Neural progenitor cell (in vitro differentiated cells): ENCODE results near the gene RBM15B. TPM values are rescaled to one million over a fixed set of nuclear protein-coding genes. Genes with fewer than 3 reads are reported as not detected.
"Not testable (repeated sequence)": the region's sequence is repeated elsewhere in the genome, so short reads cannot be mapped to it uniquely, and the experiment has no call there.

Experiments used
- DNase-seq: peaks from one replicate; pipeline ENCODE4 v3.0.0-alpha.2; 2016; ENCODE audit warnings: low spot score
- H2AFZ ChIP-seq: fragments of 200-600 bp; sonication (generic); replicated peaks from 2 replicates; pipeline ENCODE4 v1.6.1; 2016; ENCODE audit warnings: antibody characterized with exemption
- H3F3A ChIP-seq: fragments of 200-600 bp; sonication (generic); 2 replicates; pipeline ENCODE4 v1.6.1; 2016; ENCODE audit warnings: antibody characterized with exemption, low read depth
- H3K27ac ChIP-seq: fragments of 200-600 bp; sonication (generic); 2 replicates; pipeline ENCODE4 v1.5.1; 2016; ENCODE audit warnings: mild to moderate bottlenecking
- H3K27me3 ChIP-seq: fragments of 200-600 bp; sonication (generic); 2 replicates; pipeline ENCODE4 v1.6.1; 2016; ENCODE audit warnings: mild to moderate bottlenecking, moderate library complexity
- H3K36me3 ChIP-seq: fragments of 200-600 bp; sonication (generic); 2 replicates; pipeline ENCODE4 v1.5.1; 2016
- H3K4me1 ChIP-seq: fragments of 200-600 bp; sonication (generic); 2 replicates; pipeline ENCODE4 v1.6.1; 2016; ENCODE audit warnings: mixed run types
- H3K4me2 ChIP-seq: fragments of 200-600 bp; sonication (generic); 2 replicates; pipeline ENCODE4 v1.6.1; 2016
- H3K4me3 ChIP-seq: fragments of 200-600 bp; sonication (generic); 2 replicates; pipeline ENCODE4 v1.5.1; 2016
- H3K79me2 ChIP-seq: fragments of 200-600 bp; sonication (generic); 2 replicates; pipeline ENCODE4 v1.6.1; 2016; ENCODE audit warnings: low read depth
- H3K9ac ChIP-seq: fragments of 200-600 bp; sonication (generic); 2 replicates; pipeline ENCODE4 v1.6.1; 2016
- H3K9me3 ChIP-seq: fragments of 200-600 bp; sonication (generic); 2 replicates; pipeline ENCODE4 v1.5.1; 2016; ENCODE audit warnings: low read depth
- H4K20me1 ChIP-seq: fragments of 200-600 bp; sonication (generic); 2 replicates; pipeline ENCODE4 v1.6.1; 2016; ENCODE audit warnings: low read depth
- H3K27ac Mint-ChIP-seq: 3 replicates; pipeline ENCODE4 v1.8.0; 2021; ENCODE audit warnings: mixed read lengths
- H3K27me3 Mint-ChIP-seq: 2 replicates; pipeline ENCODE4 v1.8.0; 2022; ENCODE audit warnings: low read depth, mild to moderate bottlenecking, inconsistent platforms, moderate library complexity, mixed read lengths; ENCODE audit not compliant: insufficient read depth
- H3K36me3 Mint-ChIP-seq: 3 replicates; pipeline ENCODE4 v1.8.0; 2021; ENCODE audit warnings: mixed read lengths
- H3K4me1 Mint-ChIP-seq: 3 replicates; pipeline ENCODE4 v1.8.0; 2021; ENCODE audit warnings: mixed read lengths
- H3K4me3 Mint-ChIP-seq: 3 replicates; pipeline ENCODE4 v1.8.0; 2021; ENCODE audit warnings: mild to moderate bottlenecking, moderate library complexity, mixed read lengths
- H3K9me3 Mint-ChIP-seq: 3 replicates; pipeline ENCODE4 v1.8.0; 2020; ENCODE audit warnings: mixed read lengths
- EZH2 ChIP-seq: fragments of 200-600 bp; sonication (generic); IDR thresholded peaks from 2 replicates; pipeline ENCODE4 v1.6.1; 2017; ENCODE audit warnings: antibody characterized with exemption, mild to moderate bottlenecking, moderate library complexity
- EZH2phosphoT487 ChIP-seq: fragments of 200-600 bp; sonication (generic); IDR thresholded peaks from 2 replicates; pipeline ENCODE4 v1.6.1; 2017; ENCODE audit warnings: antibody characterized with exemption
- total RNA-seq: library from RNA; depleted of rRNA; stranded (reverse); fragments of >200 nt; gene quantifications from 2 replicates; pipeline ENCODE4 v1.2.3, GENCODE V29; 2015; ENCODE audit warnings: low replicate concordance
- TF ChIP-seq, protein P1 (sequence below): fragments of 200-600 bp; sonication (generic); IDR thresholded peaks from 2 replicates; pipeline ENCODE4 v1.5.1; 2017; ENCODE audit warnings: antibody characterized with exemption, mild to moderate bottlenecking

Gene RBM15B
- total RNA-seq, 1 donor from 2014 or later, result 28.1 TPM

DNA sequence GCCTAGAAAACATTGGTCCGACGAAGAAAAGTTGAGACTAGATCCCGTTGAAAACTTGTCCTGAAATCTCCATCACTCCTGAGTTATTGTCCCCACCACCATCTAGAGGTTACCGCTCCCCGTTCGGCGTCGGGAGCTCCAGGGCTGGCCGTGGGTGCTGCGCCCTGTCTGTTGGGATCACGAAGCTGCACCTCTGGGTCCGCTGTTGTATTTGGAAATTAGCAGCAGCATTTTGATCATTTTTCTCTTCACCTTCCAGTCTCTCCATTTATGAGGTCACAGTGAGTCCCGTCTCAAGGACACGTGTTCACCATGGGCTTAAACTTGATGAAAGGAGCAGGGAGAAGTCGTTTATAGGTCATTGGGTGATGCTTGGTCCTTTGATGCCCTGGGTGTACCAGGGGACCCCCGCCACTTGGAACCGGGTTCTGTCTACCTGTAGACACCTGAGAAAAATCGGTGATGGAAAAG is 5.4 kb upstream of the RBM15B start:
- Mint-ChIP-seq H3K4me3 (peak overlapping the region; percentile 99), H3K9me3 (no peaks in the 10 kb centered on the region), H3K36me3 (peaks cover 24% of the 10 kb centered on the region), H3K4me1 (peaks cover 39% of the 10 kb centered on the region), H3K27me3 (peaks cover 10% of the 10 kb centered on the region), H3K27ac (peak overlapping the region; percentile 86)
- Histone ChIP-seq H3F3A (peaks cover 58% of the 10 kb centered on the region), H3K4me3 (peak overlapping the region; percentile 79), H3K36me3 (no peaks in the 10 kb centered on the region), H3K9ac (peak overlapping the region; percentile 88), H3K4me1 (peaks cover 22% of the 10 kb centered on the region), H3K27ac (no peak overlapping the region), H3K79me2 (peaks cover 49% of the 10 kb centered on the region), H3K27me3 (no peaks in the 10 kb centered on the region), H2AFZ (no peak overlapping the region), H4K20me1 (peaks cover 36% of the 10 kb centered on the region), H3K9me3 (no peaks in the 10 kb centered on the region), H3K4me2 (peak overlapping the region; percentile 85)
- no peak for DNase-seq
- TF ChIP-seq, protein P1, sequence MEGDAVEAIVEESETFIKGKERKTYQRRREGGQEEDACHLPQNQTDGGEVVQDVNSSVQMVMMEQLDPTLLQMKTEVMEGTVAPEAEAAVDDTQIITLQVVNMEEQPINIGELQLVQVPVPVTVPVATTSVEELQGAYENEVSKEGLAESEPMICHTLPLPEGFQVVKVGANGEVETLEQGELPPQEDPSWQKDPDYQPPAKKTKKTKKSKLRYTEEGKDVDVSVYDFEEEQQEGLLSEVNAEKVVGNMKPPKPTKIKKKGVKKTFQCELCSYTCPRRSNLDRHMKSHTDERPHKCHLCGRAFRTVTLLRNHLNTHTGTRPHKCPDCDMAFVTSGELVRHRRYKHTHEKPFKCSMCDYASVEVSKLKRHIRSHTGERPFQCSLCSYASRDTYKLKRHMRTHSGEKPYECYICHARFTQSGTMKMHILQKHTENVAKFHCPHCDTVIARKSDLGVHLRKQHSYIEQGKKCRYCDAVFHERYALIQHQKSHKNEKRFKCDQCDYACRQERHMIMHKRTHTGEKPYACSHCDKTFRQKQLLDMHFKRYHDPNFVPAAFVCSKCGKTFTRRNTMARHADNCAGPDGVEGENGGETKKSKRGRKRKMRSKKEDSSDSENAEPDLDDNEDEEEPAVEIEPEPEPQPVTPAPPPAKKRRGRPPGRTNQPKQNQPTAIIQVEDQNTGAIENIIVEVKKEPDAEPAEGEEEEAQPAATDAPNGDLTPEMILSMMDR, result no peak
- TF ChIP-seq EZH2phosphoT487, result no peak
- no peak for TF ChIP-seq EZH2

DNA sequence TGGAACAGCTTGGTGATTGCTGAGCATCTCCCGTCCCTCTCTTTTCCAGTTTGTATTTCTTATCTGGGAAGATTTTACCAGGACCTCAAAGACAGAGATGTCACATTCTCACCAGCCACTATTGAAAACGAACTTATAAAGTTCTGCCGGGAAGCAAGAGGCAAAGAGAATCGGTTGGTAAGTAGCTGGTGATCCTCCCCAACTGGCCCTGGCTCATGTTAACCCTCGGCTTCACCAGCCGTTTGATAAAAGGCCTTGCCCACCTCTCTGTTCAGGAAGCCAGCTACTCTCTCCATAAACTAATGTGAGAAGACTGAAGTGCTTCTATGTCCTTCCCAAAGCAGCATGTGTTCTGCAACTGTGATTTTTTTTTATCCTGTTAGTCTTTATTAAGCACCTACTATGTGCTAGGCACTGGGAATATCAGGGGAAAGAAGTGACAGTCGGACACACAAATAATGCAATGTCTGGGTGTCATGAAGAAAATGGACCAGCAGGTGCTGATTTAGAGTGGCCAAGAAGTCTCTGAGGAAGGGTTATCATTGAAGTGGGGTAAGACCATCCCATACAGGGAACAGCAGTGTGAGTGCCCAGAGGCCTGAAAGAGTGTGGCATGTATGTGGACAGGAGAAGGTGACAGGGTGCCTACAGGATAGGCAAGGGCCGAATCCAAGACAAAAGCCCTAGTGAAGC is 4.8 kb upstream of the RBM15B start:
- Histone ChIP-seq H3K9me3 (no peaks in the 10 kb centered on the region), H3K79me2 (peaks cover 49% of the 10 kb centered on the region), H3K27me3 (no peaks in the 10 kb centered on the region), H2AFZ (no peak overlapping the region), H3F3A (peaks cover 60% of the 10 kb centered on the region), H3K4me2 (peak overlapping the region; percentile 85), H3K4me1 (peaks cover 22% of the 10 kb centered on the region), H3K4me3 (peak overlapping the region; percentile 79), H3K36me3 (no peaks in the 10 kb centered on the region), H3K9ac (peak overlapping the region; percentile 88), H3K27ac (no peak overlapping the region), H4K20me1 (peaks cover 36% of the 10 kb centered on the region)
- H3K9me3 Mint-ChIP-seq, result no peaks in the 10 kb centered on the region
- peaks cover 10% of the 10 kb centered on the region for H3K27me3 Mint-ChIP-seq
- H3K36me3 Mint-ChIP-seq, result peaks cover 24% of the 10 kb centered on the region
- H3K4me1 Mint-ChIP-seq, result peaks cover 40% of the 10 kb centered on the region
- H3K27ac Mint-ChIP-seq, result no peak overlapping the region
- DNase-seq, result no peak
- no peak for TF ChIP-seq EZH2
- TF ChIP-seq, protein P1, result no peak
- TF ChIP-seq EZH2phosphoT487, result no peak
- H3K4me3 Mint-ChIP-seq, result peak overlapping the region; percentile 99

- Mint-ChIP-seq H3K4me1 (peaks cover 40% of the 10 kb centered on the region), H3K9me3 (no peaks in the 10 kb centered on the region), H3K27ac (no peak overlapping the region), H3K36me3 (peaks cover 21% of the 10 kb centered on the region), H3K4me3 (peak overlapping the region; percentile 99), H3K27me3 (peaks cover 8% of the 10 kb centered on the region)
- Histone ChIP-seq H3K79me2 (peaks cover 54% of the 10 kb centered on the region), H3K27ac (no peak overlapping the region), H3F3A (peaks cover 60% of the 10 kb centered on the region), H3K36me3 (no peaks in the 10 kb centered on the region), H3K4me2 (peak overlapping the region; percentile 85), H4K20me1 (peaks cover 36% of the 10 kb centered on the region), H3K27me3 (no peaks in the 10 kb centered on the region), H2AFZ (no peak overlapping the region), H3K9ac (no peak overlapping the region), H3K4me3 (peak overlapping the region; percentile 79), H3K9me3 (no peaks in the 10 kb centered on the region), H3K4me1 (peaks cover 22% of the 10 kb centered on the region)
- no peak for DNase-seq
- TF ChIP-seq, protein P1, result no peak
- TF ChIP-seq EZH2phosphoT487 (no peak), EZH2 (no peak)
These were observed 4.2 kb upstream of the RBM15B start for GRCh38 chr3:51386852-51387229.

DNA sequence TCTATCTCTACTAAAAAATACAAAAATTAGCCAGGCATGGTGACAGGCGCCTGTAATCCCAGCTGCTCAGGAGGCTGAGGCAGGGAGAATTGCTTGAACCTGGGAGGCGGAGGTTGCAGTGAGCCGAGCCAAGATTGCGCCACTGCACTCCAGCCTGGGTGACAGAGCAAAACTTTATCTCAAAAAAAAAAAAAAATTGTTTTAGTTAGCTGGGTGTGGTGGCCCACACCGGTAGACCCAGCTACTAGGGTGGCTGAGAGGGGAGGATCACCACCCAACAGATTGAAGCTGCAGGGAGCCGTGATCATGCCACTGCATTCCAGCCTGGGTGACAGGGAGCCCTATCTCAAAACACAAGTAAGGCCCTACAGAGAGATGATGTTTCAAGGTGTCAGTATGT is 3.8 kb upstream of the RBM15B start:
- H3K36me3 ChIP-seq, H3K27ac ChIP-seq, H2AFZ ChIP-seq, H3K9me3 Mint-ChIP-seq, H3K9ac ChIP-seq, H3K27me3 ChIP-seq, H3K27ac Mint-ChIP-seq, H3K9me3 ChIP-seq, H3K4me3 ChIP-seq, DNase-seq, H3K27me3 Mint-ChIP-seq: not testable (repeated sequence)
- peaks cover 20% of the 10 kb centered on the region for H3K36me3 Mint-ChIP-seq
- peaks cover 26% of the 10 kb centered on the region for H3K4me1 ChIP-seq
- peak overlapping the region; percentile 99 for H3K4me3 Mint-ChIP-seq
- peaks cover 59% of the 10 kb centered on the region for H3K79me2 ChIP-seq
- H3F3A ChIP-seq, result peaks cover 60% of the 10 kb centered on the region
- H4K20me1 ChIP-seq, result peaks cover 39% of the 10 kb centered on the region
- peak overlapping the region; percentile 85 for H3K4me2 ChIP-seq
- peaks cover 40% of the 10 kb centered on the region for H3K4me1 Mint-ChIP-seq
